DND-41 (cell line): ENCODE measurements around the gene GTF2H2C.

Experiments
- ATAC-seq: fragments of 200-7000 bp; cut with Tn5 transposase; 3 replicates; pipeline ENCODE4 v1.9.1; 2021; ENCODE audit warnings: low read depth; ENCODE audit not compliant: insufficient read depth
- DNase-seq: peaks from one replicate; pipeline ENCODE4 v3.0.0-alpha.2; 2020
- H2AFZ ChIP-seq: 2 replicates; pipeline ENCODE4 v1.6.0; 2012; ENCODE audit warnings: low read depth, low read length
- H3K27ac ChIP-seq: 2 replicates; pipeline ENCODE4 v1.5.1; 2012; ENCODE audit warnings: low read length, inconsistent platforms
- H3K27me3 ChIP-seq: fragments of 200-600 bp; sonication (generic); 2 replicates; pipeline ENCODE4 v1.6.0; 2012; ENCODE audit warnings: low read length, mild to moderate bottlenecking, inconsistent platforms; ENCODE audit not compliant: insufficient read depth, poor library complexity
- H3K36me3 ChIP-seq: 2 replicates; pipeline ENCODE4 v1.5.1; 2012; ENCODE audit warnings: low read length, inconsistent platforms; ENCODE audit not compliant: insufficient read depth
- H3K4me1 ChIP-seq: 2 replicates; pipeline ENCODE4 v1.5.1; 2012; ENCODE audit warnings: mild to moderate bottlenecking, low read length; ENCODE audit not compliant: insufficient read depth
- H3K4me2 ChIP-seq: 2 replicates; pipeline ENCODE4 v1.6.0; 2012; ENCODE audit warnings: mild to moderate bottlenecking, moderate library complexity, low read length, inconsistent platforms; ENCODE audit not compliant: insufficient read depth
- H3K4me3 ChIP-seq, 2 experiments: fragments of 200-600 bp in 1 of 2; shearing (Covaris generic) in 1 of 2; 2 replicates each; pipeline ENCODE4 v1.5.1; 2012 to 2016; ENCODE audit warnings: inconsistent platforms in 2 of 2, low read length in 2 of 2, mild to moderate bottlenecking in 2 of 2, low read depth in 1 of 2, moderate library complexity in 1 of 2
- H3K79me2 ChIP-seq: 2 replicates; pipeline ENCODE4 v1.6.0; 2012; ENCODE audit warnings: low read length, inconsistent platforms; ENCODE audit not compliant: insufficient read depth
- H3K9ac ChIP-seq: 2 replicates; pipeline ENCODE4 v1.6.0; 2012; ENCODE audit warnings: low read depth, mild to moderate bottlenecking, inconsistent platforms, low read length, moderate library complexity
- H3K9me3 ChIP-seq: 2 replicates; pipeline ENCODE4 v1.5.1; 2012; ENCODE audit warnings: low read length, moderate library complexity, mild to moderate bottlenecking, inconsistent platforms; ENCODE audit not compliant: insufficient read depth, severe bottlenecking
- H4K20me1 ChIP-seq: 2 replicates; pipeline ENCODE4 v1.6.0; 2012; ENCODE audit warnings: low read length; ENCODE audit not compliant: insufficient read depth
- EZH2 ChIP-seq: IDR thresholded peaks from 3 replicates; pipeline ENCODE4 v1.6.1; 2012; ENCODE audit warnings: borderline replicate concordance, low read depth, mild to moderate bottlenecking, moderate library complexity, low read length, inconsistent platforms; ENCODE audit not compliant: severe bottlenecking
- TF ChIP-seq, protein P1 (sequence below): IDR thresholded peaks from 2 replicates; pipeline ENCODE4 v1.5.1; 2012; ENCODE audit warnings: borderline replicate concordance, low read length, moderate library complexity, mild to moderate bottlenecking; ENCODE audit not compliant: poor library complexity, severe bottlenecking; ENCODE audit errors: extremely low read depth

Gene GTF2H2C

GRCh38 chr5:69516769-69517168 is 43.2 kb upstream of the GTF2H2C start:
- no peaks in the 10 kb centered on the region for H3K79me2 ChIP-seq
- no peak overlapping the region for H3K27ac ChIP-seq

GRCh38 chr5:69517763-69518212 is 42.2 kb upstream of the GTF2H2C start:
- Histone ChIP-seq H4K20me1 (no peaks in the 10 kb centered on the region), H3K4me1 (no peaks in the 10 kb centered on the region), H3K4me3 (no peak overlapping the region), H3K4me2 (no peak overlapping the region), H3K27me3 (no peaks in the 10 kb centered on the region), H3K9me3 (no peaks in the 10 kb centered on the region), H3K36me3 (no peaks in the 10 kb centered on the region), H3K27ac (no peak overlapping the region), H3K9ac (no peak overlapping the region), H3K79me2 (no peaks in the 10 kb centered on the region), H2AFZ (no peak overlapping the region)
- TF ChIP-seq, protein P1, sequence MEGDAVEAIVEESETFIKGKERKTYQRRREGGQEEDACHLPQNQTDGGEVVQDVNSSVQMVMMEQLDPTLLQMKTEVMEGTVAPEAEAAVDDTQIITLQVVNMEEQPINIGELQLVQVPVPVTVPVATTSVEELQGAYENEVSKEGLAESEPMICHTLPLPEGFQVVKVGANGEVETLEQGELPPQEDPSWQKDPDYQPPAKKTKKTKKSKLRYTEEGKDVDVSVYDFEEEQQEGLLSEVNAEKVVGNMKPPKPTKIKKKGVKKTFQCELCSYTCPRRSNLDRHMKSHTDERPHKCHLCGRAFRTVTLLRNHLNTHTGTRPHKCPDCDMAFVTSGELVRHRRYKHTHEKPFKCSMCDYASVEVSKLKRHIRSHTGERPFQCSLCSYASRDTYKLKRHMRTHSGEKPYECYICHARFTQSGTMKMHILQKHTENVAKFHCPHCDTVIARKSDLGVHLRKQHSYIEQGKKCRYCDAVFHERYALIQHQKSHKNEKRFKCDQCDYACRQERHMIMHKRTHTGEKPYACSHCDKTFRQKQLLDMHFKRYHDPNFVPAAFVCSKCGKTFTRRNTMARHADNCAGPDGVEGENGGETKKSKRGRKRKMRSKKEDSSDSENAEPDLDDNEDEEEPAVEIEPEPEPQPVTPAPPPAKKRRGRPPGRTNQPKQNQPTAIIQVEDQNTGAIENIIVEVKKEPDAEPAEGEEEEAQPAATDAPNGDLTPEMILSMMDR = no peak
- TF ChIP-seq EZH2 = no peak
- no peak for DNase-seq
- ATAC-seq = no peak

More at GRCh38 chr5:69516769-69517168, 43.2 kb upstream of the GTF2H2C start:
- Histone ChIP-seq H3K4me2 (no peak overlapping the region), H3K9ac (no peak overlapping the region), H3K27me3 (no peaks in the 10 kb centered on the region), H3K9me3 (no peaks in the 10 kb centered on the region), H3K4me3 (no peak overlapping the region), H3K36me3 (no peaks in the 10 kb centered on the region), H2AFZ (no peak overlapping the region), H3K4me1 (no peaks in the 10 kb centered on the region), H4K20me1 (no peaks in the 10 kb centered on the region)
- no peak for ATAC-seq
- TF ChIP-seq EZH2 = no peak
- TF ChIP-seq, protein P1 = no peak
- DNase-seq = no peak

GRCh38 chr5:69519285-69519684 is 40.7 kb upstream of the GTF2H2C start:
- Histone ChIP-seq H2AFZ (no peak overlapping the region), H3K79me2 (no peaks in the 10 kb centered on the region), H3K9ac (no peak overlapping the region), H4K20me1 (no peaks in the 10 kb centered on the region), H3K4me1 (no peaks in the 10 kb centered on the region), H3K4me3 (no peak overlapping the region), H3K27me3 (no peaks in the 10 kb centered on the region), H3K4me2 (no peak overlapping the region), H3K36me3 (no peaks in the 10 kb centered on the region), H3K9me3 (no peaks in the 10 kb centered on the region), H3K27ac (no peak overlapping the region)
- no peak for DNase-seq
- ATAC-seq = no peak
- no peak for TF ChIP-seq EZH2
- TF ChIP-seq, protein P1 = no peak

DNA sequence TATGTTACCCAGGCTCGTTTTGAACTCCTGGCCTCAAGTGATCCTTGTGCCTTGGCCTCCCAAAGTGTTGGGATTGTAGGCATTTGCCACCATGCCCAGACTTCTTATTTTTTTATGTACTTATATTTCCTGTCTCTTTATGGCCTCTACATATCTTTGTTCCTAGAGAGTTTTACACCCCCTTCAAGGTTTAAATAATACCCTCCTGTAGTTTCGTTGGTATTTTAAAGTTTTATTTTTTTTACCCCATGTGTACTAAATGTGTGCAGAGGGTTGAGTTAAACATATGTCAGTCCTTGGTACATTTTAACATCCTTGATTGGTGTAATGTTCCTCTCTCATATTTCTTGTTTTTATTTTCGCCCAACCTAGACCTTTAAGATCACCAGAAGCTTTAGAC is 38.0 kb upstream of the GTF2H2C start:
- Histone ChIP-seq H3K4me1 (no peaks in the 10 kb centered on the region), H3K36me3 (no peaks in the 10 kb centered on the region), H3K27ac (no peak overlapping the region), H3K79me2 (no peaks in the 10 kb centered on the region), H3K27me3 (no peaks in the 10 kb centered on the region), H3K9me3 (no peaks in the 10 kb centered on the region), H3K4me2 (no peak overlapping the region), H2AFZ (no peak overlapping the region), H3K4me3 (no peak overlapping the region), H3K9ac (no peak overlapping the region), H4K20me1 (no peaks in the 10 kb centered on the region)
- no peak for ATAC-seq
- DNase-seq = no peak
- TF ChIP-seq, protein P1 = no peak
- no peak for TF ChIP-seq EZH2
